Subcutaneous preadipocyte (primary cell): ENCODE data around the gene TREM2. TPM values are rescaled to one million over a fixed set of nuclear protein-coding genes. Genes with fewer than 3 reads are reported as not detected.

Source experiments
- total RNA-seq: library from RNA; depleted of rRNA; stranded (reverse); fragments of >200 nt; gene quantifications from 2 replicates; pipeline ENCODE4 v1.2.3, GENCODE V29; 2012

TREM2 gene
- not detected in 2 replicates for total RNA-seq

DNA sequence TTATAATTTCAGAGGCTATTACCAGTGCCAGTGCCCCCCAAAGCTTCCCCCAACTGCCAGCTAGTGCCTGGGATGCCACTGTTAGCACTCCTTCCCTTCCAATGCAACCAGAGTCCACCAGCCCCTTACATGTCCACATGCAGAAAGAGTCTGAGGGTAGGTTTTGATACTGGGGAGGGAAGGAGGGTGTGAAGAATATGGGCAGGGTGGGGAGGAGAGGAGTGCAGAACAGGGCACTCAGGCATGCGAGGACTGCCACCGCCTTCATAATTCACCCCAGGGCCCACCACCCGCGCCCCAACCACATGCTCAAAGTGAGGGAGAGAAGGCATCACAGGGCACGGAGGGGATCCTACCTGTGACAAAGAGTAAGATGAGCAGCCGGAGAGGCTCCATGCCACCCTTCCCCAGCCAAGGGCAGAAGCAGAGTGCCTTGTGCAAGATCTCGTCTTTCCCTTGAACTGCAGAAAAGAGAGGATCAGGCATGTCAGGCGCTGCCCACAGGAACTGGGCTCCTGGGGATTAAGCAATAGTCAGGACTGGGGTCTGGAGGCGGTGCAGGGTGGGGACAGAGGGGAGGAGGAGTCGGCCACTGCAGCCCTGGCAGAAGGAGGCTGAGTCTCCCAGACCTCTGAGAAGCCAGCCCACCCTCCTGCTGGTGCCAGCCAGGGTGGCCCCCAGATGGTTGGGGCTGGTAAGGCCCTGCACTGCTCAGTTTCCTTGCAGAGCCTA lies at the start of gene TREM2:
Gene TREM2 (minus strand): TSS at position 430 of the 732 bp plus-strand sequence. CDS start 34 bp downstream, at position 396.

DNA sequence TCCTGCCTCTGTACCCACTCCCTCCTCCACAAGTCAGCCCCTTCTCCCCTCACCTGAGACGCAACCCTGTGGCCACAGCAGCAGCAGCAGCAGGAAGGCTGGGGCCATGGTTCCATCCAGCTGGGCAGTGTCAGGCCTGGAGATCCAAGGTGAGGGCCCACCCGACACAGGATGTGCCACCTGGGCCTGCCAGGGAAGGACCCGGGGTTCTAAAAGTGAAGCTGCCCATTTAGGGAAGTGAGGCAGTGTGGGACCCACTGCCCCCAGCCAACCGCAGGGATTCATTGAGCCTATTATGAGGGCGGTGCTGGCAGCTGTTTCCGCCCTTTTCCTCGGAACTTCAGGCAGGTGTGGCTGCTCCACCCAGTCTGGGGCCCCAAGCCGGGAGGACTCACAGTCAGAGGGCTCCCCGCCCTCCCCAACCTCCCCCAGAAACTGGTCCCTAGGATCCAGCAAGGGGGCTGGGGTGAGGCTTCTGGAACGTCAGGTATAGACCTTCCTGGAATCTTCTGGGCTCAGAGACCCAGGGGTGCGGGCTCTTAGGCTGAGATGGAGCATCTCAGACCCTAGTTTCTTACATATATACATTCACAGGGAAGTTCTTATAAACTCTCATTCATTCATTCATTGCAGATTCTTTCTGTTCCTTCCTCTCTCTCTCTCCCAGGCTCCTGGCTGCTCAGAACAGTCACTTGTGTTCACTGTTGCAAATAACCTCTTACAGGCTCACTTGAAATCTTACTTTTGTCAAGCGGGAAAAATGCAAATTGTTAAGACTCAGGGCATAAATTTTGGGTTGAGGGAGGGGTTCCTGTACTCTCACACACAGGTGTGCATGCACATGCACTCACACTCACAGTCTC lies 38.2 kb upstream of the TREM2 start, which contains the start of gene TREML2:
Gene TREML2 (minus strand): TSS at position 249 of the 863 bp plus-strand sequence. CDS start 141 bp downstream, at position 108.

DNA sequence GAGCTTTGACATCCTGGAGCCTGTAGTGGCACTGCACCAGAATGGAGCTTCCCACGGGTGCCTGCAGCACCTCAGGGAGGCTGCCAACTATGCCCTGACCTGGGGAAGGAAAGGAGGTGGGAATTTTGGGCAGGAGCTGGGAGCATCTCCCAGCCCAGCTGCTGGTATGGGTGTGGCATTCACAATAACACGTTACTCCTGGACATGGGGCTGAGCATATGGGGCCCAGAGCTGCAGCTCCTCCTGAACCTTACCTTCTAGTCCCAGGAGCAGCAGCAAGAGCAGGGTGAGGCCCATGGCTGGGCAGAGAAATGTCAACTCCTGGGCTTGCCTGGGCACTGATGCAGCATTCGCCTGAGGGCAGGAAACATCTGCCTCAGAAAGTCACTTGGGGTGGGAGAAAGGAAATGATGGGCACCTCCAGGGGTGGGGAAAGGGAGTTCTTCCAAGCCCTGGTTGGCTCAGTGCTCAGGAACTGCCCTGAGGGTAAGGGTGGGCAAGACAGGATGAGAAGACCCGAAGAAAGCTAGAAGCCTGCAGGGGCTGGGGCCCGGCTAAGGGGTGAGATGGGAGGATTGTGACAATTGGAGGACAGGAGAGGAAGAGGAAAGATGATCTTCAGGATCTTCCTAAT lies 8.8 kb downstream of the TREM2 start, which contains the start of gene TREML1:
Gene TREML1 (minus strand): TSS at position 356 of the 634 bp plus-strand sequence. CDS start 59 bp downstream, at position 297.

Other genes with a start within 250 kb of the TREM2 start
- under 0.01 TPM in 2 replicates for gene UNC5CL, start 123.9 kb downstream of the TREM2 start, total RNA-seq
- not detected in 2 replicates for gene TSPO2, start 120.6 kb downstream of the TREM2 start, total RNA-seq
- not detected in 2 replicates for gene APOBEC2, start 109.9 kb downstream of the TREM2 start, total RNA-seq
- gene OARD1, start 90.8 kb downstream of the TREM2 start, total RNA-seq: 4.8 and 6.3 TPM in 2 replicates
- gene NFYA, start 90.1 kb downstream of the TREM2 start, total RNA-seq: 5.9 and 11.3 TPM in 2 replicates
- not detected in 2 replicates for gene TREML1, start 8.8 kb downstream of the TREM2 start, total RNA-seq
- gene TREML2, start 38.0 kb upstream of the TREM2 start, total RNA-seq: not detected in 2 replicates
- gene TREML4, start 65.2 kb upstream of the TREM2 start, total RNA-seq: not detected in 2 replicates
- gene TREM1, start 123.6 kb upstream of the TREM2 start, total RNA-seq: 0.78 and 7.0 TPM in 2 replicates
- gene NCR2, start 172.5 kb upstream of the TREM2 start, total RNA-seq: not detected in 2 replicates